ENCODE results near the gene TEX22.
"Not testable (repeated sequence)": the region's sequence is repeated elsewhere in the genome, so short reads cannot be mapped to it uniquely, and the experiment has no call there.

TEX22 gene, protein sequence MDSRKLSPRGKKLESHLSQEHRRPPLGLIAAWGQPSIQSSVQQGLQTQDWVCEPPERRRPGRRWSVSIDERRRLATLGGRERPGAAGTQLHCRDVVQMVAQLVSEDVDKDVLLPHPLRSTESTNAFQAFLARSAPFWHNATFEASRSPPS

DNA sequence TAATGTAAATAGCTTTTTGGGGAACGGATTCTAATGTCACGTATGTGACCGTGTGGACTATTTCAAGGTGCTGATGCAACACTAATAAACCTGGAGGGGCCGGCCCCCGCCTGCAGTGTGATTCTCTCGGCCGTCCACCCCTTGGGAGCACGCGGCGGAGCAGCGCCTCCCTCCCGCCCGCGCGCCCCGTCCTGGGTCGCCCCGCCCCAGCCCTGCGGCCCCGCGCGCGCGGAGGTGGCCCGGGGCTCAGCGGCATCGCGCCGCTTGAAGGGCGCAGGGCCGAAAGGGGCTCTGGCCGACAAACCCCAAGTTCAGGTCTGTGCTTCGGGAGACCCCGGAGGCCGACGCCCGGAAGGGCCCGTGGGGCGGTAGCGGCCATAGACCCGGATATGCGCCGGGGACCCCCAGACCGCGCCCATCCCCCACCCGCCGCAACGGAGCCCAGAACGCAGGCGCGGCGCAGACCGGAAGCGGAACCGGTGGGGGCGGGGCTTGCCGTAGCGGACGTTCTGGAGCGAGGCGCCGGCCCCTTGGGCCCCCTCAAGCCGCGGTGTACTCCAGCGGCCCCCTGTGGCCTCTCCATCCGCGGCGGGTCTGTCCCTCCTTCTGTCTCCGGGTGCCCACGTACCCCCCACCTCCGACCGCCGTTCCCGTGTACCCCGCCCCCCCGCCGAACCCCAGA, at the start of gene TEX22:
TSS of gene TEX22 (plus strand) at position 495 of the 682 bp plus-strand sequence. CDS start 803 bp downstream, outside the sequence.
- DNase-seq (ENCODE audit: low read depth in 2 of 2), result peak; percentile 74 to 89

GRCh38 chr14:105348945-105349699, 49.2 kb upstream of the TEX22 start:
- no peak for DNase-seq (ENCODE audit: low read depth in 2 of 2)

DNA sequence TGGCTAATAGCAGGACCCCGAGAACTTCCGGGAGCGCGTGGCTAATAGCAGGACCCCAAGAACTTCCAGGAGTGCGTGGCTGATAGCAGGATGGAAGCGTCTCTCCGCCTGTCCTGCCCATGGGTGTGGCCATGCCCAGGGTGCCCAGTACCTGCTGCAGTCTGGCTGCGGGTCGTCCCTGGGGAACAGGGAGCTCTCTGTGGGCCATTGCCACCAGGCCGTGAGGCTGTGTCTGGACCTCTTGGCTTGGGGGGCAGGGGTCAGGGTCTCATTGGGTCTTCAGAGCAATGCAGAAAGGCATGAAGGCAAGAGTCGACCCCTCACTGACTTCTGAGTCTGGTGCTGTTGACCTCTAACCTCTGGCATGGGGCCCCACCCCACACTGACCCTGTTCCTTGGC, 48.3 kb upstream of the TEX22 start:
- no peak for DNase-seq (ENCODE audit: low read depth in 2 of 2)

DNA sequence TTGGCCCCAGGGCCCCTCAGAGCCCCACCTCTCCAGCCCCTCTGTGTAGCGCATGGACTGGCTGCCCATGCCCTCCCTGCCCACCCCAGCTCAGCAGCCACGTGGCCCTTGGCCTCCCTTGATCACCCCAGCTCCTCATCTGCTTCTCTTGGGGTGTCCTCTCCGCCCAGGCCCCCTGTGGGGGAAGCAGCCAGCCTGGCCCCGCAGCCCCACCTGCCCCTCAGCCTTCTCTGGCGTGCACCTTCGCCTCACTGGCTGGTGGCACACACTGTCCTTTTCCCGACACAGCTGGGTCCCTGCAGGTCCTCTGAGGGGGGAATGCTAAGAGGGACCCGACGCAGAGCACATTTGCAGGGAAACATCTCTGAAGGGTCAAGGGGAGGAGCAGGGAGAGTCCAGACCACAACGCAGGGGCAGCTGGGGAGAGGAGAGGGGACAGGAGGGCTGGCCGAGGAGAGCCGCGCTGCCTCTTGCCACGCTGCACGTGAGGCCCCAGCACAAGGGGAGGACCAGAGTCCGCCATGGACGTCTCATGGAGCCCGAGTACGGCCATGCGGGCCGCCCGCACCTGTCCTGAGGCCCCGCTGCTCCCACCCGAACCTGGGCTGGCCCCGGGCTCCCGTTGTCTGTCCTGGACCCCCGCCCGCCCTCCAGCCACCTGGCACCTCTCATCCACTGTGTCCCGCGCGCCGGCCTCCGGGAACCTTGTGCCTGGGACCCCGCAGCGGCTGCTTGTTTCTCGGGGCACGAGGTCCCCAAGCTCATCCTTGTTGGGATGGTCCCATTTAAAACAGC, 47.7 kb upstream of the TEX22 start:
- no peak for DNase-seq (ENCODE audit: low read depth in 2 of 2)

DNA sequence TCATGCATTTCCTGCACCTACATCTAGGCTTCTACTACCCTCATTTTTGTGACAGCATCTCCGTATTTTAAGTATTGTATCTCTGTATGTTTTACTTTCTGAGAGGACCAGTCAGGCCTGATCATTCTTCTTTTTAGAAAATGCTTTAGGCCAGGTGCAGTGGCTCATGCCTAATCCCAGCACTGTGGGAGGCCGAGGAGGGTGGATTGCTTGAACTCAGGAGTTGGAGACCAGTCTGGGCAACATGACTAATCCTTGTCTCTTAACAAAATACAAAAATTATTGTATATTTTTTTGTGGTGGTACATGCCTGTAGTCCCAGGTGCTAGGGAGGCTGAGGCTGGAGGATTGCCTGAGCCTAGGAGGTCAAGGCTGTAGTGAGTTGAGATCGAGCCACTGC, 46.9 kb upstream of the TEX22 start:
- DNase-seq (ENCODE audit: low read depth in 2 of 2), result no peak

DNA sequence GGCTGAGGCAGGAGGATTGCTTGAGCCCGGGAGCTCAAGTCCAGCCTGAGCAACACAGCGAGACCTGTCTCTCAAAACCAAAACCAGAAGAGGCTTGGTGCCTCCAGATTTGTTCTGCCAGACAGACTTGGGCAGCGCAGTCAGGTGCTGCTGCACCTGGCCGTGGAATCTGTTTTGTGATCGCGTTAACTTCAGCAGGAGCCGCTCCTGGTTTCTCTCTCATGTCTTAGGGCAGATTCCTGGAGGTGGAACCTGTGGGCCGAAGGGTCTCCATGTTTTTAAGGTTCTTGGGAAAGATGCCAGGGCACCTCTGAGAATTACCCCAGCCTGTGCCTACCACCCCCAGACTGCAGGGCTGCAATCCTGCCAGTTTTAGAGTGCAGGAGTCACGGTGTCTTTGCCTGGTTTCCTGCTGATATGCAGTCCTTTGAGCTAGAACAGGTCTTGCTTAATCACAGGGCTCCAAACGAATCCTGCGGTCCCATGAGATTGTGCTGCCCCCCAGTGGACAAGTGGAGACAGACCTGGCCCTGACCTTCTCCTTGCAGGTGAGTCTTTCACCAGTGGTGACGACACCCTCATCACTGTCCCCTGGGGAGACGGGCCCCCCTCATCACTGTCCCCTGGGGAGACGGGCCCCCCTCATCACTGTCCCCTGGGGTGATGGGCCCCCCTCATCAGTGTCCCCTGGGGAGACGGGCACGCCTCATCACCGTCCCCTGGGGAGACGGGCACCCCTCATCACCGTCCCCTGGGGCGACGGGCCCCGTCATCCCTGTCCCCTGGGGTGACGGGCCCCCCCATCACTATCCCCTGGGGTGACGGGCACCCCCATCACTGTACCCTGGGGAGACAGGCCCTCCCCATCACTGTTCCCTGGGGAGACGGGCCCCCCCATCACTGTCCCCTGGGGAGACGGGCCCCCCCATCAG, 46.2 kb upstream of the TEX22 start:
- DNase-seq (ENCODE audit: low read depth in 2 of 2), result peak; percentile 73 to 83

DNA sequence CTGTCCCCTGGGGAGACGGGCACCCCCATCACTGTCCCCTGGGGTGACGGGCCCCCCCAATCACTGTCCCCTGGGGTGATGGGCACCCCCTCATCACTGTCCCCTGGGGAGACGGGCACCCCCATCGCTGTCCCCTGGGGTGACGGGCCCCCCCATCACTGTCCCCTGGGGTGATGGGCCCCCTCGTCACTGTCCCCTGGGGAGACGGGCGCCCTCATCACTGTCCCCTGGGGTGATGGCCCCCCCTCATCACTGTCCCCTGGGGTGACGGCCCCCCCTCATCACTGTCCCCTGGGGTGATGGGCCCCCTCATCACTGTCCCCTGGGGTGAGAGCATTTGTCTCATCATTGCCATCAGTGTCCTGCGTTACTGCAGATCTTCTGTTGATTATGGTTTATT, 45.2 kb upstream of the TEX22 start:
- no peak for DNase-seq (ENCODE audit: low read depth in 2 of 2)

DNA sequence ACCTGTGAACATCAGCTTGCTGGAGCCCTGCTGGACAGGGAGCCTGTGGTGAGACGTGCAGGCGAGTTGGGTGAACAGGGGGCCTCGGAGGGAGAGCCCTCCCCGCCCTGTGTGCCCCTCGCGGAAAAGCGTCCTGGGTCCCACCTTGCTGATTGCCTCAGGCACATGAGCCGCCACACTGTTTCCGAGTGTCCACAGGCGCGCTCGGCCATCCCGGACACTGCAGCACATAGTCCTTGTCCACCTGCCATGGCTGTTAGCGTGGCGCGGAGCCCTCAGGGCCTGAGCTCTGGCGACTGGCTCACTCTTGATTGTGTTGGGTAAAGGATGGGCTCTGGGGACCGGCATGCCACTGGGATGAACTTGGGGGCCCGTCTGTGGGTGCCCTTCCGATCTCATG, 43.8 kb upstream of the TEX22 start:
- DNase-seq (ENCODE audit: low read depth in 2 of 2), result no peak

- DNase-seq (ENCODE audit: low read depth in 2 of 2), result no peak
These were observed 43.2 kb upstream of the TEX22 start for GRCh38 chr14:105355049-105355575.

DNA sequence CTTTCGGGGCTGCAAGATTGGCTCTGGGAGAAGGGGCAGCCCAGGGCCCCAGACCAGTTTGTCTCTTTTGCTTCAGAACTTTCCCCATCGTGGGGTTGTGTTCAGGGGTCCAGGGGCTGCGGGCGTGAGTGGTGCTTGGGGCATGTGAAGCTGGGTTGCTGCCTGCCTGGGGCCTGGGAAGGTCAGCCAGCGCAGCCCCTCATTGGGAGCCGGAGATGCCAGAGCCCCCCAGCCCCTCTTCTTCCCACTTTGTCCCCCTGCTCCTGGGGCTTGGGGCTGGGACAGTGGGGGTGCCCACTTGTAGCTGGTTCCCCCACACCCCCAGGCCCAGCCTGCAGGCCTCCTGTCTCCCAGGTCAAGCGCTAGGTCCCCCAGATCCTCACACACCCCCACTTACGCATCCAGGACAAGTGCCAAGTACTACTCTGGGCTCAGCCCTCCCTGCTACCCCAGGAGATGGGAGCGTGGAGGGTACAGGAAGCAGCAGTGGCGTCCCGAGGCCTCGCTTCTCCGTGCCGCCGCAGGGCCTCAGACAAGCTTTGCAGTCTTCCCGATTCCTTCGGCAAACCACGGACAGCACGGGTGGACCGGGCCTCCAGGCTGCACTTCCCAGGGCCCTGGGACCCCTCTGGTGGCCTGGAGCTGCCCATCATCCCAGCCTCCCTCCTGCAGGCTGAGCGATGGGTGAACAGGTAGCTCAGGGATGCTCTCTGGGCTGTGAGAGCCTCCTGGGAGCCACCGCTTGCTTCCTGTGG, 42.3 kb upstream of the TEX22 start:
- DNase-seq (ENCODE audit: low read depth in 2 of 2), result no peak

GRCh38 chr14:105356927-105357326, 41.4 kb upstream of the TEX22 start:
- DNase-seq (ENCODE audit: low read depth in 2 of 2), result no peak

DNA sequence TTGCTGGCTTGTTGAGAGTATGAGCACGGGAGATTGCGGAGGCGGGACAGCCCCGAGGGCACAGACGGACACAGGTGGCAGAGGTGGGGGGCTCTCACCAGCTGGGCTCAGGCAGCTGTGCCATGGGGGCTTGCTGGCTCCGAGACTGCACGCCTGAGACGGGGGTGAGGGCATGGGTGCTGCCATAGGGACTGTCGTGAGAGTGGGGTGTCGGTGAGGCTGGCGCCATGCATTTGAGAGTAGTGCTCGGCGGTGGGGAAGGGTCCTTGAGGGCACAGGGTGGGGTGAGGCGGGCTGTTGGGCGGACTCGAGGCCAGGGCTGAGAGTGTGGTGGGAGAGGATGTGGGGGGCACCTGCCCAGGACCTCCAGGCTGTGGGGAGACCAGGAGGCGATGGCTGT, 40.7 kb upstream of the TEX22 start:
- DNase-seq (ENCODE audit: low read depth in 2 of 2), result no peak

DNA sequence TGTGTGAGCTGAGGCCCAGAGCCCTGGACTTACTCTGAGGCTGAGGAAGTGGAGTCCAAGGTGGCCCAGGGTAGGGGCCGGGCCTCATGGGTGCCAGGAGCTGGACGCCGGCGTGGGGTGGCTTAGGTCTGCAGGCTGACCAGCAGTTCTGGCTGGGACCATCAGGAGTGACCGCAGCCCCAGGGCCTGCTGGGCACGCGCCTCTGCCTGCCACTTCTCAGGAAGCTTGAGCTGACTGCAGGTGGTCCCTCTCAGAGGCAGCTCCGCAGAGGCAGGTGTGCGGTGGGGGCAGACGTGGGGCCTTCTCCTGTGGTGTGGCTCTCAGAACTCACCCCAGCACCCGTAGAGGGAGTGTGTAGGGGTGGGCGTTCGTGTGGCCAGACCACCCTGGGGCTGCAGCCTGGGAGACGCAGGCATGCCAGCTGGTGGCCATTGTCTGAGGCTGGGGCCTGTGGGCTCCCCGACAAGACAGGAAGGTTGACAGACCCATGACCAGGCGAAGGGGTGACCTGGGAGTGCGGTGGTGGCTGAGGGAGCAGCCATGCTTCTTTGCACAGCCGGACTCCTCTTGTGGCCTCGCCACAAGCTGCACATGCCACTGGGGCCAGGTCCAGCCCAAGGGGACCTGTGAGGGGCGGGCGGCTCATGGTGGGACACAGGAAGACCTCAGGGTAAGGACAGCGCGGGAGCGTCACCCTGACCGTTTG, 40.0 kb upstream of the TEX22 start:
- DNase-seq (ENCODE audit: low read depth in 2 of 2), result no peak

- no peak for DNase-seq (ENCODE audit: low read depth in 2 of 2)
These were observed 39.4 kb upstream of the TEX22 start for GRCh38 chr14:105358943-105359342.

- DNase-seq (ENCODE audit: low read depth in 2 of 2), result not testable (repeated sequence)
These were observed 36.9 kb upstream of the TEX22 start for GRCh38 chr14:105361412-105361811.

GRCh38 chr14:105363847-105364708, 34.3 kb upstream of the TEX22 start:
- peak; percentile 6 to 38 for DNase-seq (ENCODE audit: low read depth in 2 of 2)

GRCh38 chr14:105365101-105365500, 33.2 kb upstream of the TEX22 start:
- no peak for DNase-seq (ENCODE audit: low read depth in 2 of 2)

DNA sequence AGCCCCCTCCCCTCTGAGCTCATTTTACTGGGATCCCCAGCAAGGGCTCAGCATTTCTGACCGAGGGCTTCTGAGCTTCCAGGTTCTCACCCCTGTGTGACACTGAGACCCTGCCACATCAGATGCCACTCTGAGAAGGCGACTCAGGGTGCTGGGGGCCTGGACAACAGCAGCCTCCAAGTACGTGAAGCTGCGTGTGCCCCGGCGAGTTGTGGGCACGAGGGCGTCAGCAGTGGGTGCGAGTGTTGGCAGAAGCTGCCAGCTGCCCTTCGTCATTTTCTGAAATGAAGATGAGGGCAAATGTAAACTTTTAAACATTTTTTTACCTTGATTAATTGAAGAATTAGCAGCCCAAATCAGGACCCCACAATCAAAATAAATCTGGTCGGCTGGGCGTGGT, 32.7 kb upstream of the TEX22 start:
- DNase-seq (ENCODE audit: low read depth in 2 of 2), result no peak
